PC-3 (cell line): Measurements from ENCODE around the gene TUT1. TPM values are rescaled to one million over a fixed set of nuclear protein-coding genes. Genes with fewer than 3 reads are reported as not detected.

Source experiments
- ATAC-seq: fragments of 200-7000 bp; cut with Tn5 transposase; 2 replicates; pipeline ENCODE4 v1.9.1; 2020; ENCODE audit warnings: mild to moderate bottlenecking, moderate library complexity
- BruUV-seq: library from RNA; stranded (reverse); fragments of 400-500 nt; replicated peaks from 2 replicates; lab custom pipeline; 2021; lab: Mats Ljungman, UMichigan
- CTCF ChIA-PET: fragments of 300-600 bp; sonication (Branson Sonifier 250); formaldehyde crosslinking; loops from one replicate; lab custom pipeline; 2022; ENCODE audit warnings: antibody characterized with exemption; lab: Charles Lee
- POLR2A ChIA-PET: fragments of 300-600 bp; sonication (Branson Sonifier 250); formaldehyde crosslinking; loops from one replicate; lab custom pipeline; 2022; ENCODE audit warnings: antibody characterized with exemption; ENCODE audit not compliant: unreplicated experiment; lab: Charles Lee
- DNase-seq: peaks from one replicate; pipeline ENCODE4 v3.0.0-alpha.2; 2015
- H2AFZ ChIP-seq: fragments of 300-600 bp; sonication (generic); 2 replicates; pipeline ENCODE4 v1.6.0; 2016; ENCODE audit warnings: antibody characterized with exemption, low read length
- H3F3A ChIP-seq: fragments of 300-600 bp; sonication (generic); one replicate; pipeline ENCODE4 v1.6.0; 2017; ENCODE audit warnings: antibody characterized with exemption, low read length, control low read depth, mild to moderate bottlenecking; ENCODE audit not compliant: unreplicated experiment
- H3K27ac ChIP-seq: fragments of 300-600 bp; sonication (generic); 2 replicates; pipeline ENCODE4 v1.5.1; 2016; ENCODE audit warnings: mild to moderate bottlenecking, low read length
- H3K27me3 ChIP-seq: fragments of 300-600 bp; sonication (generic); 2 replicates; pipeline ENCODE4 v1.6.1; 2016; ENCODE audit warnings: low read length, mixed read lengths
- H3K36me3 ChIP-seq: fragments of 300-600 bp; sonication (generic); 2 replicates; pipeline ENCODE4 v1.6.1; 2016; ENCODE audit warnings: low read depth, mixed run types, low read length, mixed read lengths
- H3K4me1 ChIP-seq: fragments of 300-600 bp; sonication (generic); 2 replicates; pipeline ENCODE4 v1.5.1; 2016; ENCODE audit warnings: low read length; ENCODE audit not compliant: insufficient read depth
- H3K4me2 ChIP-seq: fragments of 300-600 bp; sonication (generic); 2 replicates; pipeline ENCODE4 v1.6.0; 2016; ENCODE audit warnings: low read length
- H3K4me3 ChIP-seq: fragments of 300-600 bp; sonication (generic); 2 replicates; pipeline ENCODE4 v1.5.1; 2016; ENCODE audit warnings: mild to moderate bottlenecking, low read length, mixed read lengths
- H3K79me2 ChIP-seq: fragments of 300-600 bp; sonication (generic); 2 replicates; pipeline ENCODE4 v1.6.1; 2017; ENCODE audit warnings: low read length, mixed read lengths
- H3K9ac ChIP-seq: fragments of 300-600 bp; sonication (generic); 2 replicates; pipeline ENCODE4 v1.6.0; 2016; ENCODE audit warnings: mild to moderate bottlenecking, low read length
- H3K9me2 ChIP-seq: fragments of 300-600 bp; sonication (generic); replicated peaks from 2 replicates; pipeline ENCODE4 v1.6.1; 2016; ENCODE audit warnings: mixed run types, low read length, mixed read lengths
- H3K9me3 ChIP-seq: fragments of 300-600 bp; sonication (generic); 2 replicates; pipeline ENCODE4 v1.6.1; 2016; ENCODE audit warnings: low read length, mixed read lengths
- H4K20me1 ChIP-seq: fragments of 300-600 bp; sonication (generic); 2 replicates; pipeline ENCODE4 v1.6.1; 2016; ENCODE audit warnings: low read length, mixed read lengths
- EZH2 ChIP-seq: fragments of 300-600 bp; sonication (generic); IDR thresholded peaks from one replicate; pipeline ENCODE4 v1.6.1; 2017; ENCODE audit warnings: antibody characterized with exemption, mild to moderate bottlenecking, low read length; ENCODE audit not compliant: unreplicated experiment
- EZH2phosphoT487 ChIP-seq: fragments of 300-600 bp; sonication (generic); IDR thresholded peaks from 2 replicates; pipeline ENCODE4 v1.6.1; 2018; ENCODE audit warnings: mild to moderate bottlenecking, antibody characterized with exemption, low read length, borderline replicate concordance
- intact Hi-C: fragments of 100-400 bp; cut with micrococcal nuclease; formaldehyde crosslinking; loops from 2 replicates; pipeline ENCODE4 v1.9.0; 2023
- total RNA-seq: library from RNA; depleted of rRNA; stranded (reverse); fragments of >200 nt; gene quantifications from 2 replicates; pipeline ENCODE4 v1.2.3, GENCODE V29; 2014
- TF ChIP-seq, protein P1 (sequence below): fragments of 300-600 bp; sonication (generic); conservative IDR thresholded peaks from 2 replicates; pipeline ENCODE4 v1.5.1; 2017; ENCODE audit warnings: antibody characterized with exemption, low read depth, mild to moderate bottlenecking, low read length

TUT1 gene
- total RNA-seq, 1 experiment from 2014 or later, result 17.8 TPM

DNA sequence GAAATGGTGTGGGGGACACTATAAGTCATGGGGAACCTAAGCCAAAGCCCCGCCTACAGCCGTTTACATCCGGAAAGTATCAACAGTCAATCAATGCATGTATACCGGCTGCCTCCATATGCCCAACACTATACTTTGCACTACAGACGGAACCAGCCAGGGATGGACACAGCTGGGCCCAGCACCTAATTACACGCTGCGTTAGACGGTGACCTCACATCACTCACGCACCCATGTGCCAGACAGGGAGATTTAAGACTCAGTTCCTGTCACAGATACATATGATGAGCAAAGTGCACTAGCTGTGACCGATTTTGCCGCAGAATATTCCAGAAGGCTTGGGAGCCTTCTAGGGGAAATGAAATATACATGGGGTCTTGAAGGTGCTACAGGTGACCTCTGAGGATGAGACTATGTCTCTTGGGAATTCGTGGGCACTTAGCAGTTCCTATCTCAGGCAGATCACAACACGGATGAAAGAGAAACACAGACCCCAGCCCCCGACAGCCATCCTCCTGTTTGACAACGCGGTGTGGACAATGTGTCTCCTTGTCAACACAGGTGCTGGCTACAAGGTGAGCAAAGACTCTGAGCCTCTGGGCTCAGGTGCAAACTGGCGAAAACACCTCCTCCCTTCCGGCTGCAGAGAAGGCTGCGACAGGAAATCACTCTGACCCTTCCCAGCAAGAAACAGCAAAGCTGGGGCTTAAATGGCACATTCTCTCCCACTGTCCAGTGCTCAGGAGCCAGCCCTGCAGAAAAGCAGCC lies 52.7 kb downstream of the TUT1 start:
- ChIA-PET CTCF (interaction anchor here (0.9 to 2.1 kb wide), 6 partner anchors 22 to 144 kb away, joined by 3 to 23 read pairs (median 6); no protein-coding TSS in a partner anchor), POLR2A (interaction anchor here (0.9 to 1.0 kb wide), 2 partner anchors 53 to 143 kb away, joined by 3 to 5 read pairs; partner anchors contain the start of gene TUT1)
- peaks cover 67% of the 10 kb centered on the region for H4K20me1 ChIP-seq
- peaks cover 98% of the 10 kb centered on the region for H3K79me2 ChIP-seq
- DNase-seq (no peak), ATAC-seq (no peak)
- H2AFZ ChIP-seq, result no peak overlapping the region
- H3K4me1 ChIP-seq, result peaks cover 57% of the 10 kb centered on the region
- TF ChIP-seq EZH2 (no peak), EZH2phosphoT487 (no peak)
- TF ChIP-seq, protein P1, sequence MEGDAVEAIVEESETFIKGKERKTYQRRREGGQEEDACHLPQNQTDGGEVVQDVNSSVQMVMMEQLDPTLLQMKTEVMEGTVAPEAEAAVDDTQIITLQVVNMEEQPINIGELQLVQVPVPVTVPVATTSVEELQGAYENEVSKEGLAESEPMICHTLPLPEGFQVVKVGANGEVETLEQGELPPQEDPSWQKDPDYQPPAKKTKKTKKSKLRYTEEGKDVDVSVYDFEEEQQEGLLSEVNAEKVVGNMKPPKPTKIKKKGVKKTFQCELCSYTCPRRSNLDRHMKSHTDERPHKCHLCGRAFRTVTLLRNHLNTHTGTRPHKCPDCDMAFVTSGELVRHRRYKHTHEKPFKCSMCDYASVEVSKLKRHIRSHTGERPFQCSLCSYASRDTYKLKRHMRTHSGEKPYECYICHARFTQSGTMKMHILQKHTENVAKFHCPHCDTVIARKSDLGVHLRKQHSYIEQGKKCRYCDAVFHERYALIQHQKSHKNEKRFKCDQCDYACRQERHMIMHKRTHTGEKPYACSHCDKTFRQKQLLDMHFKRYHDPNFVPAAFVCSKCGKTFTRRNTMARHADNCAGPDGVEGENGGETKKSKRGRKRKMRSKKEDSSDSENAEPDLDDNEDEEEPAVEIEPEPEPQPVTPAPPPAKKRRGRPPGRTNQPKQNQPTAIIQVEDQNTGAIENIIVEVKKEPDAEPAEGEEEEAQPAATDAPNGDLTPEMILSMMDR, result no peak
- intact Hi-C loops, result no loop called here
- H3K4me2 ChIP-seq, result peak overlapping the region; percentile 86
- peak overlapping the region; percentile 33 for H3K9ac ChIP-seq
- no peaks in the 10 kb centered on the region for H3K9me2 ChIP-seq
- H3K9me3 ChIP-seq, result no peaks in the 10 kb centered on the region
- peak overlapping the region; percentile 64 for H3K27ac ChIP-seq
- H3K27me3 ChIP-seq, result no peaks in the 10 kb centered on the region
- peaks cover 12% of the 10 kb centered on the region for H3F3A ChIP-seq
- H3K4me3 ChIP-seq, result peak overlapping the region; percentile 56
- H3K36me3 ChIP-seq, result peaks cover 25% of the 10 kb centered on the region
- no TSS peak for BruUV-seq

DNA sequence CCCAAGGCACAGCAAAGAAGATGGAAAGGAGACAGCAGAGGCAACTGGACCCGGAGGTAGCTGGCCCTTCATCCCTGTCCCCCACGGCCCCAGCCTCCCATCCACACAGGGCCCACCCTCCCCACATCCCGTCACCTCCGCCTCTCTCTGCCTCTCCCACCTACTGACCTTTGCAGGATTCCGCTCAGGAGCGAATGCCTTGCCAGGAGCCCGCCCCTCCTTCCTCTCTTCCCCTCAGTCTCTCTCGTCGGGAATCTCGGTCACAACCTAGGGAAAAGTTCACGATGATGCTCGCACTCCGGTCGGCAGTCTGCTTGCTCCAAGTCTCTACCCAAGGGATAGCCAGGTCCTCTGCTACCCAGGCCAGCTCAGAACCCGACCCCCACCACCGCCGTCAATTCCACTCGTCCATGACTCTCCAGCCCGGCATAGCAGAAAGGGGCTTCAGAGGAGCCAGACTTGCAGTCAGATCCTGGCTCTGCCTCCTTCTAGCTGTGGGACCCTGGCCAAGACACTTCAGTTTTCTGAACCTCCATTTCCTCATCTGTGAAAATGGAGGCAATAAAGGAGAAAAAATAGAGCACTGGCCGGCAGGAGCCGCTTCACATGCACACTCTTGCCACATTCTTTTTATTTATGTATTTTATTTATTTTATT lies 54.9 kb downstream of the TUT1 start:
- Histone ChIP-seq H3F3A (peaks cover 12% of the 10 kb centered on the region), H3K27ac (no peak overlapping the region), H3K9me3 (no peaks in the 10 kb centered on the region), H3K4me2 (no peak overlapping the region), H3K27me3 (no peaks in the 10 kb centered on the region), H3K4me1 (peaks cover 35% of the 10 kb centered on the region), H3K4me3 (no peak overlapping the region), H4K20me1 (peaks cover 55% of the 10 kb centered on the region), H3K9ac (no peak overlapping the region), H2AFZ (no peak overlapping the region), H3K79me2 (peaks cover 98% of the 10 kb centered on the region), H3K36me3 (peaks cover 47% of the 10 kb centered on the region), H3K9me2 (no peaks in the 10 kb centered on the region)
- intact Hi-C loops, result no loop called here
- ChIA-PET CTCF (no interaction called here), POLR2A (no interaction called here)
- TF ChIP-seq EZH2, result no peak
- no peak for TF ChIP-seq EZH2phosphoT487
- TF ChIP-seq, protein P1, result no peak
- no peak for ATAC-seq
- no TSS peak for BruUV-seq
- DNase-seq, result no peak

DNA sequence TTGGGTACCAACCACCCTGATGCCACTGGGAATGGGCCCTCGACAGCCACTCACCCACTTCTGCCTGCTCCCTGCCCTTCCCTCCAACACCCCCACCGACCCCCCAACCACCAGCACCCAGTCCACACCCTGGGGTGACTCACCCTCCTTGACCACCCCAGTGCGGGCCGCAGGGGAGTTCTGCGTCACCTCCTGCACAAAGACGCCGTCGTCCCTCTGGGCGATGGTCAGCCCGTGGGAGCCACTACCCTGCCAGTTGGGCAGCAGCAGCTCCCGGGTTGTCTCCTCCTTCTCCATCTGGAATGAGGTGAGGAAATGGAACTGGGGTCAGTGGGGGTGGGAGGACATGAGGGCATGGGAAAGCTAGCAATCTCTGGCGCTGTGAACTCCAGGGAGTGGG lies 55.5 kb downstream of the TUT1 start:
- TF ChIP-seq EZH2phosphoT487, result no peak
- TF ChIP-seq, protein P1, result no peak
- TF ChIP-seq EZH2, result no peak
- no peaks in the 10 kb centered on the region for H3K27me3 ChIP-seq
- POLR2A ChIA-PET, result interaction anchor here (0.6 kb wide), 1 partner anchor 25 kb away, joined by 4 read pairs; no protein-coding TSS in a partner anchor
- no peak overlapping the region for H3K9ac ChIP-seq
- H3F3A ChIP-seq, result peaks cover 12% of the 10 kb centered on the region
- H3K27ac ChIP-seq, result no peak overlapping the region
- peaks cover 29% of the 10 kb centered on the region for H3K4me1 ChIP-seq
- peaks cover 49% of the 10 kb centered on the region for H4K20me1 ChIP-seq
- H3K9me2 ChIP-seq, result no peaks in the 10 kb centered on the region
- DNase-seq (no peak), ATAC-seq (no peak)
- peaks cover 54% of the 10 kb centered on the region for H3K36me3 ChIP-seq
- no TSS peak for BruUV-seq
- H3K4me2 ChIP-seq, result no peak overlapping the region
- H2AFZ ChIP-seq, result no peak overlapping the region
- peaks cover 93% of the 10 kb centered on the region for H3K79me2 ChIP-seq
- H3K4me3 ChIP-seq, result no peak overlapping the region
- intact Hi-C loops, result no loop called here
- no peaks in the 10 kb centered on the region for H3K9me3 ChIP-seq
- CTCF ChIA-PET, result no interaction called here
